ENCODE measurements around the gene PIGP. TPM values are rescaled to one million over a fixed set of nuclear protein-coding genes. Genes with fewer than 3 reads are reported as not detected.
A peak's percentile ranks its signal among the peaks of the same experiment; 100 is the strongest.

Gene PIGP
- total and polyA plus RNA-seq, 9 of the 15 experiments (the other 6 are each of a cell fraction or from before 2014, with no cell fraction given), result 18.3 to 122 (median 35.6) TPM

DNA sequence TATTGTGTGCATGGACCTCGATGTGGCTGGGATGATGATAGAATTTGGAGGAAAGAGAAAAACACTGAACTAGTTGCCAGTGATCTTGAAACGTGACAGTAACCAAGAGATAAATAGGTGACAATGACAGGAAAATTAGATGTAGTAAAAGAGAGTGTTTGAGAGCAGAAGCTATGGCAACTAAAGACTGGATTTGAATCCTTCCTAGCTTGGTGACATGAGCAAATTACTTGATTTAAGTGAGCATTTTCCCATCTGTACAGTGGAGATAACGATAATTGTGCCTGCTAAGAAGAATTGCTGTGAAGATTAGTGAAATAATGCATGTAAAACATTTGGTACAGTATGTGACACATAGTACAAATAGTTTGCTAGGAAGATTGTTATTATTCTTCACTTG, 12.9 kb upstream of the PIGP start (continued):
- TF ChIP-seq NBN (IDR thresholded peaks at IDR 0.05; ENCODE audit: low read depth) (0 out of 2 replicates have a peak, but pooled peaks have one; percentile 41), MTA3 (IDR thresholded peaks at IDR 0.05; ENCODE audit: borderline replicate concordance) (no peak), HDAC1 (IDR thresholded peaks at IDR 0.05) (peak in 1 of 2 experiments; percentile 73; a peak in 2 of 4 replicates), ZEB2 (IDR thresholded peaks at IDR 0.05) (0 out of 2 replicates have a peak, but pooled peaks have one; percentile 15), TAF7 (tag; IDR thresholded peaks at IDR 0.05) (no peak), POLR2H (tag; IDR thresholded peaks at IDR 0.05; ENCODE audit: low read depth) (no peak), MAZ (CRISPR knock-in tag; conservative IDR thresholded peaks at IDR 0.05 in 1 of 2, IDR thresholded peaks at IDR 0.05 in 1 of 2) (no peak), ZKSCAN1 (IDR thresholded peaks at IDR 0.05; ENCODE audit: low read depth, low read length) (no peak), ZNF431 (CRISPR knock-in tag; IDR thresholded peaks at IDR 0.05) (no peak)
- TF ChIP-seq, protein P1, sequence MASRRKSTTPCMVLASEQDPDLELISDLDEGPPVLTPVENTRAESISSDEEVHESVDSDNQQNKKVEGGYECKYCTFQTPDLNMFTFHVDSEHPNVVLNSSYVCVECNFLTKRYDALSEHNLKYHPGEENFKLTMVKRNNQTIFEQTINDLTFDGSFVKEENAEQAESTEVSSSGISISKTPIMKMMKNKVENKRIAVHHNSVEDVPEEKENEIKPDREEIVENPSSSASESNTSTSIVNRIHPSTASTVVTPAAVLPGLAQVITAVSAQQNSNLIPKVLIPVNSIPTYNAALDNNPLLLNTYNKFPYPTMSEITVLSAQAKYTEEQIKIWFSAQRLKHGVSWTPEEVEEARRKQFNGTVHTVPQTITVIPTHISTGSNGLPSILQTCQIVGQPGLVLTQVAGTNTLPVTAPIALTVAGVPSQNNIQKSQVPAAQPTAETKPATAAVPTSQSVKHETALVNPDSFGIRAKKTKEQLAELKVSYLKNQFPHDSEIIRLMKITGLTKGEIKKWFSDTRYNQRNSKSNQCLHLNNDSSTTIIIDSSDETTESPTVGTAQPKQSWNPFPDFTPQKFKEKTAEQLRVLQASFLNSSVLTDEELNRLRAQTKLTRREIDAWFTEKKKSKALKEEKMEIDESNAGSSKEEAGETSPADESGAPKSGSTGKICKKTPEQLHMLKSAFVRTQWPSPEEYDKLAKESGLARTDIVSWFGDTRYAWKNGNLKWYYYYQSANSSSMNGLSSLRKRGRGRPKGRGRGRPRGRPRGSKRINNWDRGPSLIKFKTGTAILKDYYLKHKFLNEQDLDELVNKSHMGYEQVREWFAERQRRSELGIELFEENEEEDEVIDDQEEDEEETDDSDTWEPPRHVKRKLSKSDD (conservative IDR thresholded peaks at IDR 0.05; ENCODE audit: low read length), result no peak
- TF ChIP-seq, protein P2, sequence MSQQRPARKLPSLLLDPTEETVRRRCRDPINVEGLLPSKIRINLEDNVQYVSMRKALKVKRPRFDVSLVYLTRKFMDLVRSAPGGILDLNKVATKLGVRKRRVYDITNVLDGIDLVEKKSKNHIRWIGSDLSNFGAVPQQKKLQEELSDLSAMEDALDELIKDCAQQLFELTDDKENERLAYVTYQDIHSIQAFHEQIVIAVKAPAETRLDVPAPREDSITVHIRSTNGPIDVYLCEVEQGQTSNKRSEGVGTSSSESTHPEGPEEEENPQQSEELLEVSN (IDR thresholded peaks at IDR 0.05; ENCODE audit: borderline replicate concordance in 1 of 2, extremely low read depth in 1 of 2, insufficient read depth in 1 of 2, insufficient read length in 1 of 2, low read depth in 1 of 2, low read length in 1 of 2, poor library complexity in 1 of 2, severe bottlenecking in 1 of 2), result no peak
- TF ChIP-seq, protein P3, sequence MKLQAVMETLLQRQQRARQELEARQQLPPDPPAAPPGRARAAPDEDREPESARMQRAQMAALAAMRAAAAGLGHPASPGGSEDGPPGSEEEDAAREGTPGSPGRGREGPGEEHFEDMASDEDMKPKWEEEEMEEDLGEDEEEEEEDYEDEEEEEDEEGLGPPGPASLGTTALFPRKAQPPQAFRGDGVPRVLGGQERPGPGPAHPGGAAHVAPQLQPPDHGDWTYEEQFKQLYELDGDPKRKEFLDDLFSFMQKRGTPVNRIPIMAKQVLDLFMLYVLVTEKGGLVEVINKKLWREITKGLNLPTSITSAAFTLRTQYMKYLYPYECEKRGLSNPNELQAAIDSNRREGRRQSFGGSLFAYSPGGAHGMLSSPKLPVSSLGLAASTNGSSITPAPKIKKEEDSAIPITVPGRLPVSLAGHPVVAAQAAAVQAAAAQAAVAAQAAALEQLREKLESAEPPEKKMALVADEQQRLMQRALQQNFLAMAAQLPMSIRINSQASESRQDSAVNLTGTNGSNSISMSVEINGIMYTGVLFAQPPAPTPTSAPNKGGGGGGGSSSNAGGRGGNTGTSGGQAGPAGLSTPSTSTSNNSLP (IDR thresholded peaks at IDR 0.05; ENCODE audit: borderline replicate concordance, low read depth, low read length), result no peak
- TF ChIP-seq, protein P4, sequence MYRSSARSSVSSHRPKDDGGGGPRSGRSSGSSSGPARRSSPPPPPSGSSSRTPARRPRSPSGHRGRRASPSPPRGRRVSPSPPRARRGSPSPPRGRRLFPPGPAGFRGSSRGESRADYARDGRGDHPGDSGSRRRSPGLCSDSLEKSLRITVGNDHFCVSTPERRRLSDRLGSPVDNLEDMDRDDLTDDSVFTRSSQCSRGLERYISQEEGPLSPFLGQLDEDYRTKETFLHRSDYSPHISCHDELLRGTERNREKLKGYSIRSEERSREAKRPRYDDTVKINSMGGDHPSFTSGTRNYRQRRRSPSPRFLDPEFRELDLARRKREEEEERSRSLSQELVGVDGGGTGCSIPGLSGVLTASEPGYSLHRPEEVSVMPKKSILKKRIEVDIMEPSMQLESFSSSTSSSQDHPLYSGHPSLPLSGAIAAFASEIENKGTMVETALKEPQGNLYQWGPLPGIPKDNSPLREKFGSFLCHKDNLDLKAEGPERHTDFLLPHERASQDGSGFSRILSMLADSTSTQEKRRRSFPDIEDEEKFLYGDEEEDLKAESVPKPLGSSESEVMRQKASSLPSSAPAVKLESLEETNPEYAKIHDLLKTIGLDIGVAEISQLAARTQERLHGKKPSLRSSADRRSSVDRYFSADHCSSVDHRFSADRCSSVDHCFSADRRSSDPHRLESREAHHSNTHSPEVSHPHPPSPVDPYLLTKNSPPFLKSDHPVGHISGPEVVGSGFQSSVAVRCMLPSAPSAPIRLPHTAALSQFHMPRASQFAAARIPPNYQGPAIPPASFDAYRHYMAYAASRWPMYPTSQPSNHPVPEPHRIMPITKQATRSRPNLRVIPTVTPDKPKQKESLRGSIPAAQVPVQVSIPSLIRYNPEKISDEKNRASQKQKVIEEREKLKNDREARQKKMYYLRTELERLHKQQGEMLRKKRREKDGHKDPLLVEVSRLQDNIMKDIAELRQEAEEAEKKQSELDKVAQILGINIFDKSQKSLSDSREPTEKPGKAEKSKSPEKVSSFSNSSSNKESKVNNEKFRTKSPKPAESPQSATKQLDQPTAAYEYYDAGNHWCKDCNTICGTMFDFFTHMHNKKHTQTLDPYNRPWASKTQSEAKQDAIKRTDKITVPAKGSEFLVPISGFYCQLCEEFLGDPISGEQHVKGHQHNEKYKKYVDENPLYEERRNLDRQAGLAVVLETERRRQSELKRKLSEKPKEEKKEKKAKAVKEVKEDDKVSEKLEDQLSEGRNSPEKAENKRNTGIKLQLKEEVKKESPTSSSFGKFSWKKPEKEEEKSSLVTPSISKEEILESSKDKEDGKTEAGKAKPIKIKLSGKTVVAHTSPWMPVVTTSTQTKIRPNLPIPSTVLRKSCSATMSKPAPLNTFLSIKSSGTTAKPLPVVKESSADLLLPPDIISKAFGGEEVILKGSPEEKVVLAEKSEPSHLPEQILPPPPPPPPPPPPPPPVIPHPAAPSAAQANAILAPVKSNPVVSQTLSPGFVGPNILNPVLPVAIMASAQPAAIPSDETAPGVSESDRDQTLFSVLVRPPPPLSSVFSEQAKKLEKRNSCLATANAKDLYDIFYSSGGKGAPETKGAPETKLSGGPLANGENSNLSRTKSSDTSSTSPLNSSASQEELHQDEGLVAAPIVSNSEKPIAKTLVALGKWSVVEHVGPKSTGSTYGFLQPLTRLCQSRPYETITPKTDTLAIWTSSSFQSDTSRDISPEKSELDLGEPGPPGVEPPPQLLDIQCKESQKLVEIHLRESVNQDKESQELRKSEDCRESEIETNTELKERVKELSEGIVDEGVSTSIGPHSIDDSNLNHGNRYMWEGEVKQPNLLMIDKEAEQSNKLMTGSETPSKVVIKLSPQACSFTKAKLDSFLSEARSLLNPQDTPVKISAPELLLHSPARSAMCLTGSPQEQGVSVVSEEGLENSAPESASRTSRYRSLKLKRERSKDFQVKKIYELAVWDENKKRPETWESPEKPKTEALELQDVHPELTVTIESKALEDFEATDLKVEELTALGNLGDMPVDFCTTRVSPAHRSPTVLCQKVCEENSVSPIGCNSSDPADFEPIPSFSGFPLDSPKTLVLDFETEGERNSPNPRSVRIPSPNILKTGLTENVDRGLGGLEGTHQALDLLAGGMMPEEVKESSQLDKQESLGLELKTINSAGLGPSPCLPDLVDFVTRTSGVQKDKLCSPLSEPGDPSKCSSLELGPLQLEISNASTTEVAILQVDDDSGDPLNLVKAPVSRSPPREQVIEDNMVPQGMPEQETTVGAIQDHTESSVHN (IDR thresholded peaks at IDR 0.05; ENCODE audit: borderline replicate concordance in 1 of 2, low read depth in 1 of 2), result no peak

All from K562 (cell line).